ENCODE measurements around the gene MSANTD3. TPM values are rescaled to one million over a fixed set of nuclear protein-coding genes. Genes with fewer than 3 reads are reported as not detected.

The MSANTD3 gene
- total RNA-seq, 1 experiment from 2014 or later = 35.7 TPM

DNA sequence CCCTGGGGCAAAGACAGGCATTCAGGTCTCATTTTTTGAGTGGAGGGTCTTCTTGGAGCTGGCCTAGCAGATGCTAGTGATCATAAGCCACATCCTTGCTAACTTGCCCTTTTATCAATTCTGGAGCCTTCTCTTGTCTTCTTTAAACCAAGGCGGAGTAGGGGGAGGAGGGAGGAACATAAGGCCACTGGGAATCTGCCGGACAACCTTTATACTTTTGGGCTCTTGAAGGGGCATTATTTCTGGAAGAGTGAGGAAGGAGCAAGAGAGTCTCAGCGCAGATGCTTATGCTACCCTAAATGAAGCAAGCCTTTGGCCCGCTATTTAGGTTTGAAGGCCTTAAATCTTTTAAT lies 48.0 kb downstream of the MSANTD3 start:
- peak overlapping the region; percentile 63 for H3K9ac ChIP-seq (ENCODE audit: extremely low read depth, insufficient read length, low read length)
- peak overlapping the region; percentile 93 for H3K4me2 ChIP-seq (ENCODE audit: insufficient read depth, insufficient read length, low read length)
- H3T11ph ChIP-seq (ENCODE audit: low read length) = no peak overlapping the region
- no peak overlapping the region for H3K56ac ChIP-seq (ENCODE audit: insufficient read length, low read depth, low read length)
- H3K4me3 Mint-ChIP-seq = peak overlapping the region; percentile 82 to 95
- peaks cover 12% of the 10 kb centered on the region for H3K23me2 ChIP-seq (ENCODE audit: insufficient read length, low read depth, low read length, poor library complexity, severe bottlenecking)
- no peak overlapping the region for H4K5ac ChIP-seq (ENCODE audit: insufficient read length, low read depth, low read length)
- H3K27me3 Mint-ChIP-seq (ENCODE audit: low read depth) = no peaks in the 10 kb centered on the region
- H3K9me3 Mint-ChIP-seq = no peaks in the 10 kb centered on the region; a peak in 1 of 5 replicates
- no peak overlapping the region for H2AK5ac ChIP-seq (ENCODE audit: insufficient read length, low read length)
- no CpG with 5 or more reads among the region's 4 CpGs for WGBS (ENCODE audit: extremely low coverage, insufficient read length, low lambda C conversion rate)
- no peak overlapping the region for H3K4ac ChIP-seq (ENCODE audit: low read depth, low read length)
- H4K20me1 ChIP-seq (ENCODE audit: control insufficient read depth, insufficient read depth, insufficient read length) = no peaks in the 10 kb centered on the region
- DNase-seq = no peak
- H4K8ac ChIP-seq (replicated peaks; ENCODE audit: insufficient read length, low read depth, low read length) = no peak overlapping the region
- H3K27ac Mint-ChIP-seq = peak overlapping the region; percentile 90 to 95 (median 93); a peak in 6 of 7 replicates
- H2AFZ ChIP-seq (ENCODE audit: low read length) = no peak overlapping the region
- H4K91ac ChIP-seq (ENCODE audit: insufficient read length, low read depth, low read length) = no peak overlapping the region
- no peak overlapping the region for H2BK120ac ChIP-seq (ENCODE audit: low read depth, low read length, poor library complexity, severe bottlenecking)
- H3K18ac ChIP-seq (ENCODE audit: insufficient read length, low read depth, low read length) = no peak overlapping the region
- H3K14ac ChIP-seq (ENCODE audit: insufficient read depth, low read length) = peak overlapping the region; percentile 95; the same call in 1 of the 2 replicates
- no peaks in the 10 kb centered on the region for H3K9me3 ChIP-seq (ENCODE audit: control insufficient read depth, low read depth, low read length)
- no peak overlapping the region for H2BK12ac ChIP-seq (ENCODE audit: insufficient read length, low read depth, low read length)
- H3K79me2 ChIP-seq (ENCODE audit: insufficient read depth, low read length) = peaks cover 27% of the 10 kb centered on the region; the same call in 1 of the 2 replicates
- TF ChIP-seq CTCF (conservative IDR thresholded peaks at IDR 0.05) = no peak
- H2BK5ac ChIP-seq (ENCODE audit: insufficient read length, low read length) = no peak overlapping the region
- no peak overlapping the region for H3K27ac ChIP-seq (ENCODE audit: insufficient read length, low read depth, low read length)
- no peak overlapping the region for H3K23ac ChIP-seq (ENCODE audit: insufficient read length, low read depth, low read length)
- H3K4me1 ChIP-seq (ENCODE audit: insufficient read depth, low read length) = peaks cover 3% of the 10 kb centered on the region; the same call in 1 of the 2 replicates
- H2BK20ac ChIP-seq (ENCODE audit: low read depth, low read length, poor library complexity, severe bottlenecking) = no peak overlapping the region
- peaks cover 4 to 15% (median 4%) of the 10 kb centered on the region in 3 experiments; a peak in 5 of 7 replicates for H3K36me3 Mint-ChIP-seq (ENCODE audit: insufficient read depth in 1 of 3, low read depth in 3 of 3)
- H3K27me3 ChIP-seq (ENCODE audit: insufficient read depth, low read length) = no peaks in the 10 kb centered on the region
- 0 out of 2 replicates have a peak overlapping the region, but pooled peaks have one; percentile 41 for H2BK15ac ChIP-seq (ENCODE audit: low read depth, low read length)
- H3K4me1 Mint-ChIP-seq = peaks cover 36 to 38% of the 10 kb centered on the region in 2 experiments
- no peaks in the 10 kb centered on the region for H3K79me1 ChIP-seq (ENCODE audit: insufficient read depth, low read depth, low read length, poor library complexity, severe bottlenecking)
